HCT116 (cell line): ENCODE results near the gene PTBP3. TPM values are rescaled to one million over a fixed set of nuclear protein-coding genes. Genes with fewer than 3 reads are reported as not detected.

Experiments used
- ATAC-seq: fragments of 200-7000 bp; cut with Tn5 transposase; 2 replicates; pipeline ENCODE4 v1.9.1; 2020; ENCODE audit warnings: mild to moderate bottlenecking, moderate library complexity
- BruUV-seq: library from RNA; stranded (reverse); fragments of 400-500 nt; replicated peaks from 2 replicates; lab custom pipeline; 2021; lab: Mats Ljungman, UMichigan
- CTCF ChIA-PET: fragments of 300-600 bp; sonication (Branson Sonifier 250); formaldehyde crosslinking; loops from one replicate; lab custom pipeline; 2021; ENCODE audit warnings: antibody characterized with exemption; lab: Charles Lee
- POLR2A ChIA-PET: fragments of 300-600, 350-600 bp; sonication (Branson Sonifier 250); formaldehyde crosslinking; loops from one replicate; lab custom pipeline; 2021; ENCODE audit warnings: antibody characterized with exemption; lab: Charles Lee
- RAD21 ChIA-PET, 2 experiments: fragments of 300-600 bp; sonication (Branson Sonifier 250); formaldehyde crosslinking; loops; one replicate each; lab custom pipeline; 2023; ENCODE audit warnings: low total read pairs in 2 of 2; ENCODE audit not compliant: uncharacterized antibody in 2 of 2, unreplicated experiment in 2 of 2, low non-redundant PET in 1 of 2; lab: Charles Lee
- DNase-seq: peaks from one replicate; pipeline ENCODE4 v3.0.0-alpha.2; 2010; ENCODE audit warnings: low read depth, low spot score
- H2AFZ ChIP-seq: fragments of 200-600 bp; shearing (Covaris generic), sonication (generic); 2 replicates; pipeline ENCODE4 v1.6.1; 2017; ENCODE audit warnings: low read depth, mixed run types, mixed read lengths, antibody characterized with exemption, low read length; ENCODE audit not compliant: poor library complexity, severe bottlenecking
- H3K27ac ChIP-seq: 2 replicates; pipeline ENCODE4 v1.5.1; 2012; ENCODE audit warnings: low read depth, low read length
- H3K27me3 ChIP-seq: fragments of 200-600 bp; sonication (generic); 2 replicates; pipeline ENCODE4 v1.6.1; 2016; ENCODE audit warnings: mixed run types, low read length, mixed read lengths; ENCODE audit not compliant: insufficient read depth
- H3K36me3 ChIP-seq, 2 experiments: fragments of 200-500 bp in 1 of 2; fragments of 200-600 bp in 1 of 2; sonication (Bioruptor generic) in 1 of 2; sonication (generic) in 1 of 2; 2 replicates each; pipeline versions ENCODE4 v1.5.1 to v1.6.1; 2014 to 2016; ENCODE audit warnings: low read length in 2 of 2, inconsistent platforms in 1 of 2, mixed read lengths in 1 of 2, mixed run types in 1 of 2; ENCODE audit not compliant: insufficient read depth in 2 of 2, control insufficient read depth in 1 of 2
- H3K4me1 ChIP-seq, 2 experiments: fragments of 200-600 bp in 1 of 2; sonication (generic) in 1 of 2; 2 replicates each; pipeline versions ENCODE4 v1.5.1 to v1.6.1; 2012 to 2017; ENCODE audit warnings: low read length in 2 of 2, inconsistent platforms in 1 of 2, mild to moderate bottlenecking in 1 of 2, mixed read lengths in 1 of 2, mixed run types in 1 of 2, moderate library complexity in 1 of 2; ENCODE audit not compliant: insufficient read depth in 2 of 2, control insufficient read depth in 1 of 2
- H3K4me2 ChIP-seq: fragments of 200-600 bp; sonication (generic); 2 replicates; pipeline ENCODE4 v1.6.1; 2017; ENCODE audit warnings: mixed run types, low read length, mixed read lengths
- H3K4me3 ChIP-seq, 2 experiments: fragments of 200-600 bp in 1 of 2; sonication (generic) in 1 of 2; replicated peaks in 1 of 2; 2 replicates each; pipeline ENCODE4 v1.5.1; 2011 to 2016; ENCODE audit warnings: low read length in 2 of 2, control low read depth in 1 of 2, low read depth in 1 of 2, mild to moderate bottlenecking in 1 of 2, mixed read lengths in 1 of 2, mixed run types in 1 of 2
- H3K79me2 ChIP-seq: fragments of 200-600 bp; sonication (generic); 2 replicates; pipeline ENCODE4 v1.6.1; 2017; ENCODE audit warnings: mild to moderate bottlenecking, mixed run types, low read length, moderate library complexity, mixed read lengths; ENCODE audit not compliant: insufficient read depth
- H3K9ac ChIP-seq: fragments of 200-600 bp; sonication (generic); 2 replicates; pipeline ENCODE4 v1.6.1; 2016; ENCODE audit warnings: low read length, mixed read lengths
- H3K9me2 ChIP-seq: fragments of 200-600 bp; sonication (generic), shearing (Covaris generic); 2 replicates; pipeline ENCODE4 v1.6.1; 2017; ENCODE audit warnings: mixed run types, mild to moderate bottlenecking, moderate library complexity; ENCODE audit not compliant: insufficient read depth
- H3K9me3 ChIP-seq, 2 experiments: fragments of 200-500 bp in 1 of 2; fragments of 200-600 bp in 1 of 2; sonication (Bioruptor generic) in 1 of 2; sonication (generic) in 1 of 2; 2 replicates each; pipeline ENCODE4 v1.6.1; 2014 to 2017; ENCODE audit warnings: low read length in 2 of 2, mixed read lengths in 2 of 2, inconsistent platforms in 1 of 2, low read depth in 1 of 2, mild to moderate bottlenecking in 1 of 2, mixed run types in 1 of 2, moderate library complexity in 1 of 2; ENCODE audit not compliant: control insufficient read depth in 1 of 2, insufficient read depth in 1 of 2
- H4K20me1 ChIP-seq: fragments of 200-600 bp; sonication (generic), shearing (Covaris generic); 2 replicates; pipeline ENCODE4 v1.6.1; 2017; ENCODE audit warnings: mixed run types, mild to moderate bottlenecking, moderate library complexity; ENCODE audit not compliant: insufficient read depth
- CBX3 ChIP-seq: IDR thresholded peaks from 2 replicates; pipeline ENCODE4 v1.6.1; 2012; ENCODE audit warnings: low read depth
- CEBPB ChIP-seq: IDR thresholded peaks from 2 replicates; pipeline ENCODE4 v1.6.1; 2012; ENCODE audit warnings: low read depth
- EZH2phosphoT487 ChIP-seq: fragments of 200-600 bp; IDR thresholded peaks from 2 replicates; pipeline ENCODE4 v1.6.1; 2018; ENCODE audit warnings: antibody characterized with exemption, borderline replicate concordance
- FOSL1 ChIP-seq: IDR thresholded peaks from 2 replicates; pipeline ENCODE4 v1.6.1; 2012; ENCODE audit warnings: low read depth
- JUND ChIP-seq: IDR thresholded peaks from 2 replicates; pipeline ENCODE4 v1.6.1; 2012
- MAX ChIP-seq: IDR thresholded peaks from 2 replicates; pipeline ENCODE4 v1.6.1; 2012
- POLR2A ChIP-seq: IDR thresholded peaks from 2 replicates; pipeline ENCODE4 v1.7.0; 2011; ENCODE audit warnings: borderline replicate concordance; ENCODE audit not compliant: insufficient read depth, insufficient read length; ENCODE audit errors: extremely low read depth
- POLR2AphosphoS5 ChIP-seq: IDR thresholded peaks from 2 replicates; pipeline ENCODE4 v1.6.1; 2011; ENCODE audit warnings: mild to moderate bottlenecking, low read depth, low read length, moderate library complexity
- RAD21 ChIP-seq: IDR thresholded peaks from 2 replicates; pipeline ENCODE4 v1.6.1; 2012; ENCODE audit warnings: low read depth, mild to moderate bottlenecking
- SRF ChIP-seq: IDR thresholded peaks from 2 replicates; pipeline ENCODE4 v1.6.1; 2012; ENCODE audit warnings: low read depth
- TCF7L2 ChIP-seq: IDR thresholded peaks from 2 replicates; pipeline ENCODE4 v1.7.0; 2011; ENCODE audit warnings: borderline replicate concordance, inconsistent platforms; ENCODE audit not compliant: insufficient read depth, insufficient read length; ENCODE audit errors: extremely low read depth
- YY1 ChIP-seq: IDR thresholded peaks from 2 replicates; pipeline ENCODE4 v1.6.1; 2011; ENCODE audit warnings: low read length, low read depth, moderate library complexity, mild to moderate bottlenecking; ENCODE audit not compliant: insufficient replicate concordance; ENCODE audit errors: extremely low read depth
- ZFX ChIP-seq: fragments of 450-650 bp; IDR thresholded peaks from 2 replicates; pipeline ENCODE4 v1.6.1; 2017
- intact Hi-C: fragments of 100-400 bp; cut with micrococcal nuclease; formaldehyde crosslinking; loops from 2 replicates; pipeline ENCODE4 v1.10.0; 2022
- total RNA-seq: library from RNA; stranded (reverse); gene quantifications from one replicate; pipeline ENCODE4 v1.2.1, GENCODE V29; 2021; ENCODE audit not compliant: unreplicated experiment
- TF ChIP-seq, protein P1 (sequence below): IDR thresholded peaks from 2 replicates; pipeline ENCODE4 v1.6.1; 2011; ENCODE audit warnings: mild to moderate bottlenecking, low read length, moderate library complexity; ENCODE audit not compliant: insufficient replicate concordance; ENCODE audit errors: extremely low read depth
- TF ChIP-seq, protein P2 (sequence below), 3 experiments: fragments of 200-600 bp in 1 of 3; sonication (generic) in 1 of 3; IDR thresholded peaks in 2 of 3; conservative IDR thresholded peaks in 1 of 3; 2 replicates each; pipeline ENCODE4 v1.5.1; 2012 to 2017; ENCODE audit warnings: low read depth in 2 of 3, low read length in 2 of 3, antibody characterized with exemption in 1 of 3, borderline replicate concordance in 1 of 3, control low read depth in 1 of 3, mild to moderate bottlenecking in 1 of 3, mixed read lengths in 1 of 3, mixed run types in 1 of 3, moderate library complexity in 1 of 3; ENCODE audit not compliant: insufficient read depth in 1 of 3

The PTBP3 gene
- total RNA-seq, 1 experiment from 2014 or later: 102 TPM

DNA sequence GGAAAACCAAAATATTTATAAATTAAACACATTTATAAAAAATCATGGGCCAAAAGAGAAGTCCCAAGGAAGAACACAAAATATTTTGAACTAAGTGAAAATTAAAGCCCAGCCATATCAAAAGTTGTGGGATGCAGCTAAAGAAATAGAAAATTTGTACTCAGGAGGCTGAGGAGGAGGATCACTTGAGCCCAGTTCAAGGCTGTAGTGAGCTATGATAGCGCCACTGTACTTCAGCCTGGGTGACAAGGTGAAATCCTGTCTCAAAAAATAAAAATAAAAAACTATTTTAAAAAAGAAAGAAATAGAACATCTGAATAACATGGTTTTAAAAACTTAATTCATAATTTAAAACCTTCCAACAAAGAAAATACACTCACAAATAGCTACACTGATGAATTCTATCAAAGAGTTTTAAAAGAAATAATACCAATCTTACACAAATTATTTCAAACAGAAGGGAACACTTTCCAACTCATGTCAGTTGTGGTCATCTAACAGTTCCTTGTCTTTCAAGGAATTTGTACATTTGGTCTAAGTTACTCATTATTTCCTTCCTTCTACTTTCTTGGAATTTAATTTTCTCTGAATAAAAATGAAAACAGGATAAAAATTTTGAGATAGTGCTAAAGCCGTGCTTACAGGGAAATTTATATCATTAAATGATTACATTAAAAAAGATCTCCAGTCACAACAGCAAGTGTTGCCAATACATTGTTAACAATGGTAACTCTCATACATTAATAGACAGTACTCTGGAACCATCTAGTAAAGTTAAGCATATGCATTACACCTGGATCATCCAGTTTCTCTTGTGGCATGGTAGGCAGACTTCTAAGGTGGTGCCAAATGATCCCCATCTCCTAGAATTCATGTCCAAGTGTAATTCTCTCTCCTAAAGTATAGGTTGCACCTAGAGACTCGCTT, 17.8 kb downstream of the PTBP3 start:
- intact Hi-C loops: no loop called here

DNA sequence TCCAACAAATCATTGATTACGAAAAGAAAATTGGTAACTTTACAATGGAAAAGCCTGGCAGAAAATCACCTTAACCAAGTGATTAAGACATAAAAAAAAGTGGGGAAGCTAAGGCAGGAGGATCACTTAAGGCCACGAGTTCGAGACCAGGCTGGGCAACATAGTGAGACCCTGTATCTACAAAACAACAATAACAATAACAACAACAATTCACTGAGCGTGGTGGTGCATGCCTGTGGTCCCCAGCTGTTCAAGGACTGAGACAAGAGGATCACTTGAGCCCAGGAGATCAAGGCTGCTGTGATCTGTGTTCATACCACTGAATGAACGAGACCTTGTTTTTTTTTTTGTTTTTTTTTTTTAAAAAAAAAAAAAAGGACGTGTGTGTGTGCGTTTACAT, 21.3 kb downstream of the PTBP3 start:
- no peaks in the 10 kb centered on the region for H3K36me3 ChIP-seq
- BruUV-seq: no TSS peak
- RAD21 ChIA-PET: no interaction called here
- CTCF ChIA-PET: no interaction called here
- no peaks in the 10 kb centered on the region for H3K27me3 ChIP-seq
- H2AFZ ChIP-seq: no peak overlapping the region
- POLR2A ChIA-PET: no interaction called here
- peaks cover 0 to 5% of the 10 kb centered on the region in 2 experiments; a peak in 1 of 4 replicates for H3K4me1 ChIP-seq
- DNase-seq (no peak), ATAC-seq (no peak)
- peaks cover 97% of the 10 kb centered on the region for H3K79me2 ChIP-seq
- no peaks in the 10 kb centered on the region for H3K9me2 ChIP-seq
- no peaks in the 10 kb centered on the region for H3K9me3 ChIP-seq
- H3K27ac ChIP-seq: no peak overlapping the region
- H3K4me3 ChIP-seq: no peak overlapping the region
- intact Hi-C loops: no loop called here
- H3K4me2 ChIP-seq: no peak overlapping the region
- no peak overlapping the region for H3K9ac ChIP-seq
- peaks cover 9% of the 10 kb centered on the region; the same call in 1 of the 2 replicates for H4K20me1 ChIP-seq
- TF ChIP-seq TCF7L2: no peak
- TF ChIP-seq EZH2phosphoT487: no peak
- TF ChIP-seq YY1: no peak
- TF ChIP-seq ZFX: no peak
- no peak for TF ChIP-seq MAX
- TF ChIP-seq, protein P1, sequence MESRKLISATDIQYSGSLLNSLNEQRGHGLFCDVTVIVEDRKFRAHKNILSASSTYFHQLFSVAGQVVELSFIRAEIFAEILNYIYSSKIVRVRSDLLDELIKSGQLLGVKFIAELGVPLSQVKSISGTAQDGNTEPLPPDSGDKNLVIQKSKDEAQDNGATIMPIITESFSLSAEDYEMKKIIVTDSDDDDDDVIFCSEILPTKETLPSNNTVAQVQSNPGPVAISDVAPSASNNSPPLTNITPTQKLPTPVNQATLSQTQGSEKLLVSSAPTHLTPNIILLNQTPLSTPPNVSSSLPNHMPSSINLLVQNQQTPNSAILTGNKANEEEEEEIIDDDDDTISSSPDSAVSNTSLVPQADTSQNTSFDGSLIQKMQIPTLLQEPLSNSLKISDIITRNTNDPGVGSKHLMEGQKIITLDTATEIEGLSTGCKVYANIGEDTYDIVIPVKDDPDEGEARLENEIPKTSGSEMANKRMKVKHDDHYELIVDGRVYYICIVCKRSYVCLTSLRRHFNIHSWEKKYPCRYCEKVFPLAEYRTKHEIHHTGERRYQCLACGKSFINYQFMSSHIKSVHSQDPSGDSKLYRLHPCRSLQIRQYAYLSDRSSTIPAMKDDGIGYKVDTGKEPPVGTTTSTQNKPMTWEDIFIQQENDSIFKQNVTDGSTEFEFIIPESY: no peak
- no peak for TF ChIP-seq FOSL1
- no peak for TF ChIP-seq POLR2AphosphoS5
- TF ChIP-seq SRF: no peak
- no peak for TF ChIP-seq RAD21
- TF ChIP-seq, protein P2, sequence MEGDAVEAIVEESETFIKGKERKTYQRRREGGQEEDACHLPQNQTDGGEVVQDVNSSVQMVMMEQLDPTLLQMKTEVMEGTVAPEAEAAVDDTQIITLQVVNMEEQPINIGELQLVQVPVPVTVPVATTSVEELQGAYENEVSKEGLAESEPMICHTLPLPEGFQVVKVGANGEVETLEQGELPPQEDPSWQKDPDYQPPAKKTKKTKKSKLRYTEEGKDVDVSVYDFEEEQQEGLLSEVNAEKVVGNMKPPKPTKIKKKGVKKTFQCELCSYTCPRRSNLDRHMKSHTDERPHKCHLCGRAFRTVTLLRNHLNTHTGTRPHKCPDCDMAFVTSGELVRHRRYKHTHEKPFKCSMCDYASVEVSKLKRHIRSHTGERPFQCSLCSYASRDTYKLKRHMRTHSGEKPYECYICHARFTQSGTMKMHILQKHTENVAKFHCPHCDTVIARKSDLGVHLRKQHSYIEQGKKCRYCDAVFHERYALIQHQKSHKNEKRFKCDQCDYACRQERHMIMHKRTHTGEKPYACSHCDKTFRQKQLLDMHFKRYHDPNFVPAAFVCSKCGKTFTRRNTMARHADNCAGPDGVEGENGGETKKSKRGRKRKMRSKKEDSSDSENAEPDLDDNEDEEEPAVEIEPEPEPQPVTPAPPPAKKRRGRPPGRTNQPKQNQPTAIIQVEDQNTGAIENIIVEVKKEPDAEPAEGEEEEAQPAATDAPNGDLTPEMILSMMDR (IDR thresholded peaks at IDR 0.05 in 2 of 3, conservative IDR thresholded peaks at IDR 0.05 in 1 of 3; ENCODE audit: borderline replicate concordance in 1 of 3, insufficient read depth in 1 of 3, low read depth in 2 of 3, low read length in 2 of 3): no peak
- TF ChIP-seq CBX3: no peak
- TF ChIP-seq JUND: no peak
- no peak for TF ChIP-seq POLR2A

More for the DNA sequence above, 17.8 kb downstream of the PTBP3 start:
- CTCF ChIA-PET: no interaction called here
- peaks cover 0 to 5% of the 10 kb centered on the region in 2 experiments; a peak in 1 of 4 replicates for H3K4me1 ChIP-seq
- RAD21 ChIA-PET: no interaction called here
- no peaks in the 10 kb centered on the region for H3K27me3 ChIP-seq
- no peak overlapping the region for H3K27ac ChIP-seq
- H3K4me2 ChIP-seq: no peak overlapping the region
- TF ChIP-seq FOSL1: no peak
- TF ChIP-seq ZFX: no peak
- TF ChIP-seq CEBPB: no peak
- no peak for TF ChIP-seq JUND
- H3K36me3 ChIP-seq: no peaks in the 10 kb centered on the region
- ATAC-seq: no peak
- POLR2A ChIA-PET: no interaction called here
- peaks cover 97% of the 10 kb centered on the region for H3K79me2 ChIP-seq
- no peaks in the 10 kb centered on the region for H3K9me3 ChIP-seq
- peaks cover 4% of the 10 kb centered on the region; the same call in 1 of the 2 replicates for H4K20me1 ChIP-seq
- no peak overlapping the region for H3K4me3 ChIP-seq
- DNase-seq: no peak
- no peak overlapping the region for H3K9ac ChIP-seq
- H2AFZ ChIP-seq: no peak overlapping the region
- BruUV-seq: no TSS peak
- H3K9me2 ChIP-seq: no peaks in the 10 kb centered on the region
